SIG-M5 treated with dmso at 0.1 percent for 504 hours (cell line): ENCODE data around the gene RUVBL1.

ENCODE experiments used
- DNase-seq: peaks from one replicate; lab custom pipeline; 2025; ENCODE audit not compliant: unreplicated experiment; lab: John Stamatoyannopoulos, UW

The RUVBL1 gene

DNA sequence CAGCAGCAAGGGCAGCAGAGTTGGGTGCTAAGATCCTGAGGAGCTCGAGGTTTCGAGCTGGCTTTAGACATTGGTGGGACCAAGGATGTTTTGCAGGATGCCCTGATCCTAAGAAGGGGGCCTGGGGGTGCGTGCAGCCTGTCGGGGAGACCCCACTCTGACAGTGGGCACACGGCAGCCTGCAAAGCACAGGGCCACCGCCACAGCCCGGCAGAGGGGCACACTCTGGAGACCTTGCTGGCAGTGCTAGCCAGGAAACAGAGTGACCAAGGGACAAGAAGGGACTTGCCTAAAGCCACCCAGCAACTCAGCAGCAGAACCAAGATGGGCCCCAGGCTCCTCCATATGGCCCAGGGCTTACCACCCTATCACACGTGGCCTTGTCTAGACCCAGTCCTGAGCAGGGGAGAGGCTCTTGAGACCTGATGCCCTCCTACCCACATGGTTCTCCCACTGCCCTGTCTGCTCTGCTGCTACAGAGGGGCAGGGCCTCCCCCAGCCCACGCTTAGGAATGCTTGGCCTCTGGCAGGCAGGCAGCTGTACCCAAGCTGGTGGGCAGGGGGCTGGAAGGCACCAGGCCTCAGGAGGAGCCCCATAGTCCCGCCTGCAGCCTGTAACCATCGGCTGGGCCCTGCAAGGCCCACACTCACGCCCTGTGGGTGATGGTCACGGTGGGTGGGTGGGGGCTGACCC lies 52.6 kb downstream of the RUVBL1 start:
- DNase-seq: no peak

DNA sequence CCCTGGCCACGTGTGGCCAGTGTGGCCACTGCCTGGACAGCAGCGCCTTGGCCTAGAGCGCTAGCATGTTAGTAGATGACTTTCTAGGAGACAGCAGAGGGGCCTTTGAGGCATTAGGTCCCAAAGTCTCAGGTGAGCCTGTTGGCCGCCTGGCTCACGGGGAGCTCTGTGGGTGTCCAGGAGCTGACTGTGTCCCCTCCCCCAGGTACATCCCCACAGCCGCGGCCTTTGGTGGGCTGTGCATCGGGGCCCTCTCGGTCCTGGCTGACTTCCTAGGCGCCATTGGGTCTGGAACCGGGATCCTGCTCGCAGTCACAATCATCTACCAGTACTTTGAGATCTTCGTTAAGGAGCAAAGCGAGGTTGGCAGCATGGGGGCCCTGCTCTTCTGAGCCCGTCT lies 54.3 kb downstream of the RUVBL1 start:
- no peak for DNase-seq

DNA sequence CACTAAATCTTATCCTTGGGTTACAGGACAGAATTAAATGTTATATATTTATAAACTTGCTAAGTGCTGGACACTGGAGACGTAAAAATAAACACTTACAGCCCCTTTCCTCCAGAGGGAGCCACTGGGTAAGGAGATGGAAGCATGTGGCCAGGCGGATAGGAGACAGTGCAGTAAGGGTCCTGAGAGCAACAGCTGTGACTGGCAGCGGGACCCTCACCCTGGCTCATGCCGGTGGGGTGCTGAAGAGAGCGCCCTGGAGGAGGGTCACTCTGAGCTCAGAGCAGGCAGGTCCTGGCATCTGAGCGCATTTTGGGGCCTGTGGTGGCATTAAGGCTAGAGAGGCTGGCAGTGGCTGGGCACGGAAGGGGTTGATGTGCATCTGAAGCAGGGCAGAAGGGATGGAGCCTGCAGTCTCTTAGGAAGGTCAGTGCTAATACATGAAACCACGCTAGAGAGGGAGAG lies 55.4 kb downstream of the RUVBL1 start:
- peak; percentile 51 for DNase-seq

DNA sequence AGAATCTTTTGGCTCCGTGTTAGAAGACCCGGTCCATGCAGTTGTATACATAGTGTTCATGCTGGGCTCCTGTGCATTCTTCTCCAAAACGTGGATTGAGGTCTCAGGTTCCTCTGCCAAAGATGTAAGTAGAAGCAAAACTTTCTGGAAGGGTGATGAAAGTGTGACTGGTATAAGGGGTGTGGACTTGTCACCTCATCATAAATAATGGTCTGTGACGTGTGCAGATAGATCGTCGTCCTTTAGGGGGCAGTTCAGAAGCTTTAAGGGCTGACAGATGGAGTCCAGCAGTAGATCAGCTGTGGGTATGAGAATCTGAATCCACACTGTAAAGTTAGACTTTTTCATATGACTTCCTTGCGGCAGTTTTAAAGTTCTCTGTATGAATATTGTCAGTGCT lies 56.1 kb downstream of the RUVBL1 start:
- DNase-seq: peak; percentile 29

DNA sequence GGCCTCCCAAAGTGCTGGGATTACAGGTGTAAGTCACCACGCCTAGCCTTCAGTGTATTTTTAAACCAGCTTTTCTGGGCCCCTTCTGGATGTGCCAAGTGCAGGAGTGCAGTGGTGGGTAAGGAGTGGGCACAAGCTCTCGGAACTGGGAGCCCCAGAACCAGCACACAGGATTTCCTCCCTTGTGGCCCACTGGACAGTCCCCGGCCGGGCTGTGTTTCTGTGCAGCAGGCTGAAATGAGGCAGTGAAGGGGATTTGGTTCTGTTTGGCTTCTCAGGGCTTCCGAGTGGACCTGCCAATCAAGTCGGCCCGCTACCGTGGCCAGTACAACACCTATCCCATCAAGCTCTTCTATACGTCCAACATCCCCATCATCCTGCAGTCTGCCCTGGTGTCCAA lies 56.9 kb downstream of the RUVBL1 start:
- no peak for DNase-seq

DNA sequence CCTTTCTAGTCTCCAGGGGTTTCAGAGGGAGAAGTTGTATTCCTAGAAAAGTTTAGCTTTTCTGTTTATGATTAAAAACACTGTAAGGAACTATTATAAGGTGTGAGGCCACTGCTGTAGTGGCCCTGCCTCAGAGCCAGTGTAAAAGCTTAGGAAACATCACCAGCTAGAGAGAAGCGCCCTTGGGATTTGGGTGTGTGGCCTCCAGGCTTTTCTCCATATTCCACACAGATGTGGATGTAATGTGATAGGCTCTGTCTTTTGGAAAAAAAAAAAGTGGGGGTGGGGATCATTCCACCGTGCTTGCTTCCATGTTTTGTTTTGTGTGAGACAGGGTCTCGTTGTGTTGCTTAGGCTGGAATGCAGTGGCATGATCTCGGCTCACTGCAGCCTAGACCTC lies 57.5 kb downstream of the RUVBL1 start:
- DNase-seq: no peak

DNA sequence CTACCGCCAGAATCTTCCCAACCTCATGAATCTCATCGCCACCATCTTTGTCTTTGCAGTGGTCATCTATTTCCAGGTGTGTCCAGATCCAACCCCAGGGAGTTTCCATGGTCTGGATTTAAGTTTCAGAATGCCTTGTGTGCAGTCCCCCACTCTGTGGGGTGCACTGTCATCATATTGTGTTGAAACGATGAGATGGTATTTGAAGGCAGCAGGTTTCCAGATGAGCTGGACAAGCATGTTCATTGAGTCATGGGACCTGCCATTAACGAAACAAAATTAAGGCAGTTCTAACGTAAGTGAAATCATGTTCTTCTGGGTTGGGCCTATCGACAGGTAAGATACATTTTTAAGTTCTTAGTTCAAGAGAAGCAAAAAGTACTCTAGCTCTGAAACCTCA lies 58.6 kb downstream of the RUVBL1 start:
- no peak for DNase-seq

DNA sequence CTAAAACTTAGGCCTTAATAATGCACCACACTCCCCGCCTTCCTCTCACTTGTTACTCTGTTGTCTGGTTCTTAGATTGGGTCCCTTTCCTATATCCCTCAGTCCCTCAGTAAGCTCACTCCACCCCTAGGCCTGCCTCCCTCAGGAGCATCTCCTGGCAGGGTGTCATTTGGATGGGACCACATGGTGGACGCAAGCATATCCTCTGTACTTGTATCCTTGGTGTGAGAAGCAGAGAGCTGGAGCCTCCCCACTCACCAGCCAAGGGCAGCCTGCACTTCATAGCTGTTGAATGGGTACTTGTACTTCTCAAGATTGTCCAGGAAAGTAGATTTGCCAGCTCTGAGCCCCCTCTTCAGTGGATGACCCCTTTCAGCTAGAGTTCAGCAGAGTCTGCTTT lies 59.7 kb downstream of the RUVBL1 start:
- no peak for DNase-seq

DNA sequence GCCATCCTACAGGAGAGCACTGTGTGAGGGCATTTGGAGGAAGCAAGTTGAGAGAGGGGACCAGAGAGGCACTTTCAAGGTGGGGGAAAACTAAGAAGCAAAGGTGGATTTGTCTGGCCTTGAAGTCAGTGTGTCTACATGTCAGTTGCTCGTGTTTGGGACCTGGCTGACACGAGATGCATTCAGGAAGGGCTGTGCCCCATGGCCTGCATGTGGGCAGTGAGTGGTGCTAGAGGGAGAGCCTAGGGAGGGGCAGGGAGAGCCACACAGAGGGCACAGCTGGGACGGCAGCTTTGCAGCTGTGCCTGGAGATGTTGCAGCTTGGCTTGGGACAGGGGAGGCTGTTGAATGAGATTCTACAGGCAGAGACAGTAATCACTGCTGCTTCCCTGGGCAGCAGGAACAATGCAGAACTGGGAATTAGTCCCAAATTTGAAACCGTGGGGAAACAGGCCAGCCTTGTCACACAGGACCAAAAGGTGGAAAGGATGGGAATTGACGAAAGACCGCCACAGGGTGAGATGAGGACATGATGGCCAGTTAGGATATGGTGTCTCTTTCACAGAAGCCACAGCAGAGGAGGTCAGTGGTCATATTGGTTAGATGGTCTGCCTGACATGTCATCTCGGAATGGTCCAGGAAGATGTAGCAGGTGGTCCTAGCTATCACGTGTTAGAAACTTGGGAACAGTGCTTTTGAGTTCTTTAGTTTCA lies 61.4 kb downstream of the RUVBL1 start:
- no peak for DNase-seq

DNA sequence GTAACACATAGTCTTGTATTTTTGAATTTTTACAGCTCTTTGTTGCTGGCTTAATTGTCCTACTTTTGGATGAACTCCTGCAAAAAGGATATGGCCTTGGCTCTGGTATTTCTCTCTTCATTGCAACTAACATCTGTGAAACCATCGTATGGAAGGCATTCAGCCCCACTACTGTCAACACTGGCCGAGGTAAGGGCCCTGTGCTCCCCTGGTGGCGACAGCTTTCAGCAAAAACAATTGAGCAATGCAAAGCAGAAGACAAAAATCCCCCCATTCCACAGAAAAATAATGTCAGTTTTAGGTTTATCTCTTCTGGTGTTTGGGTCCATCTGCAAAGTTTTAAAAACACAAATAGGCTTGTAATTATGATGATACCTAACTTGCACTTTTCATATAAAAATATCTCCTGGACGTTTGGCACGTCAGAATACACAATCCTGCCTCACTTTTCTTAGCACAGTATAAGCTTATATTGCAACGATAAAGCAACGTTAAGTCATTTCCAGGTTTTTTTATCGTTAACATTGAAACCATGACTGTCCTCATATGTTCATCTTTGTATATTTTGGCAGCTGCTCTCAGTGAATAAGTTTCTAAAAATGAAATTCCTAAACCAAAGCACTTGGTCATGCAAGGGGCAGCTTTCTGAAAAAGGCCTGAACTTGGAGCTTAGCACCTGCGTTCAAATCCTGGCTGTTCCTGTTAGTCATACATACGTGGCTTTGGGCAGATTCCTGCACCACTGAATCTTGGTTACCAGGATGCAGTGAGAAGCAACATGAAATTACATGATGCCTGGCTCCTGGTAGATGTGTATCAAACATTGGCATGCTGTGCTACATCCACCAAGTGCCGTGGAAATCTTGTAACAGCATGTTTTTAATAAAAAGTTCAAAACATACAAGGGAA lies 62.9 kb downstream of the RUVBL1 start:
- DNase-seq: no peak

DNA sequence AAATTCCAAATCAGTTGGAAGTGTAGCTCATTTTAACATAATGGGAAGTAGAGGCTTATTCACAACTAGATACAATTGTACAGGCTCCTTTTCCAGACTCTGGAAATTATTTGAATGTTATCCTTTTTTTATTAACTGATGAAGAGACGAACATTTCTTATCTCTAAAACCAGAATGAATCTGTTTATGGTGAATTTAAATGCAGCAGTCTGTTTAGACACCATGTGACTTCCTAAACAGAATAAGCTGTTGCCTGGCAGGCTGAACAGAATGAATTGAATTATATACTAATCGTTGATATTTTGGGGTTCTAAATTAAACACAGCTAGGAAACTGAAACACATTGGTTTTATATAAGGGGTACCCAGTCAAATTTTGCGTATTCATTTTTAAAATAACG lies 67.4 kb downstream of the RUVBL1 start:
- DNase-seq: no peak

DNA sequence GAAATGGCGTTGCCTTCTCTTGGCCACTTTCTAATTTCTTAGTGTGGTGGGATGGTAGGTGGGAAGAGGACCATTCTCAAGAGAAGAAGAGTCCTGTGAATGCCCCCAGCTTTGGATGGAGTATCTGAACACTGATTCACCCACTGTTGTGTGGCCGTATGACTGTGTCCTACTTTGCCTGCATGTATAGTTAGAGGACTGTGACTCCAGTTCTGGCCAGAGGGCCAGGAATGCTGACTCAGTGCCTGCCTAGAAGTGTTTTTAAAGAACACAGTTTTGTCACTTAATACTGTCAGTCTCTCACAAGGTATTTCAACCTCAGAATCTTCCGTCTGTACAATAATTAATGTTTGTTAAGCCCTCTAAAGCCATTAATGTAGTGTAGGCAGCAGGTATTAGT lies 69.2 kb downstream of the RUVBL1 start:
- DNase-seq: no peak

DNA sequence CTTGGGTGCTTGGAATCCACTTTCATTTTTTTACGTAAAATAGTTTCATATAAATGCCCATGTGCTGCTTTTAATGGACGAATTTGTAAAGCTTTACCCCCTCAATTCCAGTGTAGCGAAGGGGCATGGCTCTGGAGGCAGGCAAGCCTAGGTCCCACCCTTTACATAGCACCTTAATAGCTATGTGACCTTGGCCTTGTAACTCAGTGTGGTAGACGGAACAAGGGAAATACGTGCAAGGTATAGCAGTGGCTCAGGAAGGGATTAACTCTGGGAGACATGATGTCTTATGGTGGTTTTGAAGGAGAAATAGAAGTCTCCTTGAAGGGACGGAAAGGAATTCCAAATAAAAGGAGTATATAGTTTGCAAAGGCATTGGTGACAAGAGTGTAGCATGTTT lies 70.0 kb downstream of the RUVBL1 start:
- DNase-seq: no peak

DNA sequence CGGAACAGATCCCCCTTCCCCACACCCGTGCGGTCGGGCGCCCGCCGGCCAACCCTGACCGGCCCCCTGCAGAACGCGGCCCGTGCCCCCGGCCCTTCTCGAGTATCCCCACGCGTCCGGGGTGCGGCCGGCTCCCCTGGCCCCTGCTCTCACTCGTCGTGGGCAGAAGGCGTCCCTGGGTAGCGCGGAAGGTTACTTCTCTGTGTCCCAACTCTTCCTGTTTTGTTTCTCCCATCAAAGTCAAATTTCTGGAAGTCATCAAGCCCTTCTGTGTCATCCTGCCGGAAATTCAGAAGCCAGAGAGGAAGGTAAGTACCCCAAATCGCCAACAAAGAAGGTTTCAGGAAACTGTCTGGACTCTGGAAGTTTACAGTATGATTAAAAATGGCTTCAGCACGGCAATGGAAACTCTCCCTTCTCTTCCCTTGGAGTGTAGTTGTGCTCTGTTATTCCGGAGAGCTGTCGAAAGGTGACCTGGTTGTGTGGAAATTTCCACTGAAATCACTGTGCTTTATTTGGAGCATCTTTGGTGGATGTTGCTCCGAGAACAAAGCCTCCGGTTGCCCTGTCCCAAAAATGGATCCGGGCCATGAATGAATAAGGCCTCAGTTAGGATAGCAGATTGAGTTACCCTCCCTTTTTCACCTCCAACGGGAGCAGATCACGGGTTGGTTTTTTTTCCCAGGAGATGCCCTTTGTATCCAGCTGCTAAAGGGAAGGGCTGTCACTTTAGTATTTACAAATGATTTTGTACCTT lies 70.8 kb downstream of the RUVBL1 start:
- DNase-seq: no peak

DNA sequence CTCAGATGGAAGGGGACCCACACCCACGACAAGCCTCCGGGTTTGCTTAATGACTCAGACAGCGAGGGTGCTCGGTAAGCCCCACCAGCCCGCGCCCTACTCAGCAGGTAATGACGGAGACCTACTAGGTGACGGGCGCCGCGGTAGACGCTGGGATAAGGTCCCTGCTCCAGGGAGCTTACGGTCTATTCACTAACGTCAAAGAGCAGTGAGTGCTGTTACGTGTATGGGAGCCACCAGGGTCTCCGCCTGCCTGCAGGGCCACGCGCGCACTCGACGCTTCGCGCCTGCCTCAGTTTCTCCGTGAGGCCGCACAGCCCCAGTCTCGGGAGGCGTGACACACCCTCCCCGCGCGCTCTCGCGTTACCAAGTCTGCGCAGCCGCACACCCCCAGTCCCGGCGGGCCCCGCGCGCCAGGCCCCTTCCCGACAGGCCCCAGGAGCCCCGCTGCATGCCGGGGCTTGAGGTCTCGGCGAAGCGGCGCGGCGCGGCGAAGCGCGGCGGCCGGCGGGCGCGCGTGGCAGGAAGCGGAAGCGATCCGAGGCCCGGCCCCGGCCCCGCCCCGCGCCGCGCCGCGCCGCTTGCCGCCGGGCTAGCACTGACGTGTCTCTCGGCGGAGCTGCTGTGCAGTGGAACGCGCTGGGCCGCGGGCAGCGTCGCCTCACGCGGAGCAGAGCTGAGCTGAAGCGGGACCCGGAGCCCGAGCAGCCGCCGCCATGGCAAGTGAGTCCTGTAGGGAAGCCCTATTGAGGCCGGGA lies 71.6 kb downstream of the RUVBL1 start, which contains the start of gene SEC61A1:
Gene SEC61A1, plus strand, starts transcription at position 601 of the 758 bp plus-strand sequence. Its CDS starts 116 bp downstream, at position 717.
- peak; percentile 91 for DNase-seq

DNA sequence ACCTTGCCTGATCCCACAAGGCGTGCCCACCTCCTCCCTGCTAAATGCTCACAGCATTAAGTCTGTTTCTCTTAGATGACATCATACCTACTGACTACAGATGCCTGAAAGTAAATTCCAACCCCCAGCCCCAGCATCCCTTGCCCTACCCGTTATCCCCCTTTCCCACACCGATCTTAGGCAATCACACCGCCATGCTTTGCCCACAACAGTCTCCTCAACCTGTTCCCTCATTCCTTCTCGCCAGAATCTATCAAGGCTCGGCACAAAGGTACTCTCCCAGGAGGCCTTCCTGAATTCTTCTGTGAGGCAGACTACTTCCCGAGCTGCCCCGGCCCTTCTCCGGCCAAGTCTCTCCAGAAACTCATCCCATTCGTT lies 72.2 kb downstream of the RUVBL1 start:
- peak; percentile 46 for DNase-seq

DNA sequence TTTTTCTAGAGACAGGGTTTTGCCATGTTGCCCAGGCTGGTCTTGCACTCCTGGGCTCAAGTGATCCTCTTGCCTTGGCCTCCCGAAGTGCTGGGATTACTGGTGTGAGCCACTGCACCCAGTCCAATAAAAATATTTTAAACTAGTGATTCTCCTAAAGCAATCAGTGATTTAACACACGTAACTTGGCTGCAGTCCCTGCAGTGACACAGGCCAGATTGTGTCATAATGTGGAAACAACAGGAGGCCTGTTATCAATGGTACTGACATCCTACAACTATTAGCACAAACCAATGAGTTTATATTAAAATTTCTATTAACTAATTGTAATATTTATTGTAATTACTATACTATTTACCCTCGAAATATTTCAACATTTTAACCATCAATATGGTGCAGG lies 73.0 kb downstream of the RUVBL1 start:
- no peak for DNase-seq

DNA sequence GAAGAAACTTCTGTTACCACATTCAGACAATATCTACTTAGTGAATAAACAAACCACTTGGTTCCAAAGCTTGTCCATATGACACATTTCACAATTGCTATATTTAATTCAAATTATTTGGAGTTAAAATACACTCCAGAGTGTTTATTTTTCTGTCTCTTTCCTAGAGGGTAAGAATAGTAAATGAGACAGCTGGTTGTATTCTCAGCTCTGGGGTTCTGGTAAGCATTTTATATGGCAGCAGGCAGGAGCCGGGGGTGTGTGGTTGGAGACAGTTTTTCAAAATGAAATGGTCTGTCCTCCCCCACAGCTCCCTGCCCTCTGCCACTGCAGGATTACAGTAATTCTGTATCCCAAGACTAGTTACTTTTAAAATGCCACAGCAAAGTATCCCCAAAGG lies 82.3 kb downstream of the RUVBL1 start:
- DNase-seq: no peak

DNA sequence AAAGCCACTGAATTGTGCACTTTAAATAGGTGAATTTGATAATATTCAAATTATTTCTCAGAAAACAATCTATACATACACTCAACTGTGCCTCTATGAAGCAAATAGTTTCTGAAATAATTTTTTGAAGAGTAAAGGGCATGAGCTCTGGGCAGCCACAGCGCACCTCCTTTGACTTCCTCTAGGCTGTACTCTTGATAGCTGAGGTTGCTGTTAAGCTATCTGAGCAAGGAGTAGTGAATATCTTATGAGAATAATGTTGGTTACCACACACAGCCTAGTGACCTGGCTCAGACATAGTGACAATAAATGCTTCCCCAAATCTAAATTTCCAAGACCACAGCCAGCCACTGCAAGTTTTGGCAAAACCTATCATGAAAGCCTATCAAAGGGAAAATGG lies 83.0 kb downstream of the RUVBL1 start:
- no peak for DNase-seq

DNA sequence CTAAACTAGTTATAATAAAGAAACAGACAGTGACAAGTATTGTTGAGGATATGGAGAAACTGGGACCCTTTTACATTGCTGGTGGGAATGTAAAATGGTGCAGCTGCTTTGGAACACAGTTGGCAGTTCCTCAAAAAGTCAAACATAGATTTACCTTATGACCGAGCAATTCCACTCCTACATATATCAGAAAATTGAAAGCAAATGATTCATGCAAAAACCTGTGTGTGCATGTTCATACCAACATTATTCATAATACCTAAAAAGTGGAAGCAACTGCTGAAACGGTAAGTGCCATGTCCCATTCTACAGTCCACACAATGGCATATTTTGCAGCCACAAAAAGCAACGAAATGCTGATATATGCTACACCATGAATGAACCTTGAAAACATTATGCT lies 83.6 kb downstream of the RUVBL1 start:
- no peak for DNase-seq
